Hepatocyte (in vitro differentiated cells): ENCODE measurements around the gene GOLGA2.

ENCODE experiments used
- CTCF ChIP-seq: fragments of 200-600 bp; sonication (generic); IDR thresholded peaks from 2 replicates; pipeline ENCODE4 v1.5.1; 2016; ENCODE audit warnings: antibody characterized with exemption, mild to moderate bottlenecking; ENCODE audit not compliant: poor library complexity
- EZH2 ChIP-seq: fragments of 200-600 bp; sonication (generic); IDR thresholded peaks from 2 replicates; pipeline ENCODE4 v1.6.1; 2016; ENCODE audit warnings: antibody characterized with exemption, mild to moderate bottlenecking, borderline replicate concordance
- EZH2phosphoT487 ChIP-seq: fragments of 200-600 bp; sonication (generic); IDR thresholded peaks from one replicate; pipeline ENCODE4 v1.6.1; 2018; ENCODE audit warnings: antibody characterized with exemption, mild to moderate bottlenecking, low read depth, moderate library complexity; ENCODE audit not compliant: unreplicated experiment, severe bottlenecking

- TF ChIP-seq CTCF (no peak), EZH2 (no peak), EZH2phosphoT487 (no peak)
Measured at GRCh38 chr9:128321879-128322403, 46.1 kb upstream of the GOLGA2 start.
